Left ventricle myocardium superior (tissue), 1 donor: ENCODE results near the gene ASTN2. TPM values are rescaled to one million over a fixed set of nuclear protein-coding genes. Genes with fewer than 3 reads are reported as not detected.
"Not testable (repeated sequence)": the region's sequence is repeated elsewhere in the genome, so short reads cannot be mapped to it uniquely, and the experiment has no call there.

Experiments used
- ATAC-seq: fragments of 200-7000 bp; cut with Tn5 transposase; one replicate; pipeline ENCODE4 v1.9.1; 2020; ENCODE audit warnings: mild to moderate bottlenecking, moderate library complexity
- DNase-seq: peaks from one replicate; pipeline ENCODE4 v3.0.0-alpha.2; 2020
- intact Hi-C: fragments of 100-400 bp; cut with micrococcal nuclease; formaldehyde crosslinking; loops from one replicate; pipeline ENCODE4 v1.11.0; 2022
- total RNA-seq: library from RNA; stranded (reverse); fragmentation: NEBNext Ultra II Directional; extraction: Animal tissue kit (Norgen Biotek cat#: 25700); gene quantifications from one replicate; pipeline ENCODE4 v1.2.1, GENCODE V29; 2021
- donor health status: DM: no; HTN: yes; CAD: no; lungs with severe emphysema.

ASTN2 gene
- total RNA-seq, 1 donor from 2014 or later = 11.3 TPM

DNA sequence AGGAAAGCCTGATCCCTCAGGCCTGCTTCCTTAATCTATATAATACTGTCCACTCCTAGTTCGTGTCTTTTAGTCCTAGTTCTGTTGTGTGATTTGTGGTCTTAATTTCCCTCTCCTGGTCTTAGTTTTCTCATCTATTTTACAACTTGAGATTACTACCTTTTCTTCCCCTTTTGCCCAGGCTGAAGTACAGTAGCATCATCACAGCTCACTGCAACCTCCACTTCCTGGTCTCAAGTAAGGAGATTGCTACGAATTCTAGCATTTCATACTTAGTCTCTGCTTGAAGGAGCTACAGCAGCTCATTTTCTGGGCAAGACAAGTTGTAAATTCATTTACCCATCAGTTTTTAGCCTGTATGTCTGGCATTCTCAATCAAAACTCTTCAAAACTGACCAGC lies 722.2 kb downstream of the ASTN2 start:
- ATAC-seq (no peak), DNase-seq (no peak)
- intact Hi-C loops = no loop called here

DNA sequence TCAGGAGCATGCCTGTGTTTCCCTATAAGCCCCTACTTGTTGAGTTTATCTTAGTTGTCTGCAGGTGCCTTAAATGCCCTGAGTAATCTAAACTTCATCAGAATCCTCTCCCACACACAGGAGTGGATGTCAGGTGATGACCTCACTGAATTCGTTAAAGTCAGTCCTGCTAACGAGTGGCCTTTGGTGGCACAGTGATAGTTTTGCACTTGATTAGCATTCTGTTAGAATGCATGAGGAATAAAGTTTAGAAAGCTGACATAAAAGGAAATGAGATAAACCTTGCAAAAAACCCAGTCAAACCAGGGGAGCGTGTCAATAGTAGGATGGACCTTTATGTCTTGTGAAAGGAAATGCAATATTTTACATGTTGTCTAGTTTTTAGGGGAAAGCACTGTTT lies 723.2 kb downstream of the ASTN2 start:
- ATAC-seq = no peak
- no peak for DNase-seq
- intact Hi-C loops = no loop called here

DNA sequence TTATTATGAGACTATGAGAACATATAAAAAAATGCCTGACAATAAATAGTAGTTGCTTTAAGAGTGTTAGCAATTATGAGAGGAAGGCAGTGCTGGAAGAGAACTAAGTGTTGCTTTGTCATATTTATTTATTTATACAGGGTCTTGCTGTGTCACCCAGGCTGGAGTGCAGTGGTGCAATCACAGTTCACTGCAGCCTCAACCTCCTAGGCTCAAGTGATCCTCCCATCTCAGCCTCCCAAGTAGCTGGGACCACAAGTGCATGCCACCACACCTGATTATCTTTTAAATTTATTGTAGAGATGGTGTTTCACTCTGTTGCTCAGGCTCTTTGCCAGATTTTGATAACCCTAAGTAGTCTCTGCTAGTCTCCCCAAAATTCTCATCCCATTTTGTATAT lies 724.1 kb downstream of the ASTN2 start:
- intact Hi-C loops, DNase-seq, ATAC-seq: not testable (repeated sequence)

DNA sequence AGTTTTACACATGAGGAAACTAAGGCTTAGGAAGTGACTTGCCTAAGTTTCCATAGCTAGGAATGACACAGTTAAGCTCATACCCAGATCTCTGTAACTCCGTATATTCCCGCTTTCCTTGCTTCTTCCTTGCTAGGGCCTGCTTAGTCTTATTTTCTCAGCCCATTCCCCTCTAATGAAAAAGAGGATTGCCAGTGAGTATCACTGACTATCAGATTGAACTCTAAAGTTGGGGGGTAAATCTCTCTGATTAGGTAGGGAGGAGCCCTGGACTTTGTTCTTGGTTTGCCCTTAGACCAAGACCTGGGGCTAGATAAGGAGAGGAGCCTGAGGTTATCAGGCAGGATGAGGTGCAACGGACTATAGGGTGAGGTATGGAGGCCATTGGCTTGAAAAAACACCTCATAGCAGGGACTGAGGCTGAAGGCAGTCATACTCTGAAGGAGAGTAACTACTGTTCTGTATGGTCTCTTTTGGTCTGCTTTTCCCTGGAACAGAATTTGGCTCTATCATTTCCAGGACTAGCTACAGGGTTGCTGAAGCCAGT lies 725.3 kb downstream of the ASTN2 start:
- intact Hi-C loops = no loop called here
- DNase-seq (no peak), ATAC-seq (no peak)

DNA sequence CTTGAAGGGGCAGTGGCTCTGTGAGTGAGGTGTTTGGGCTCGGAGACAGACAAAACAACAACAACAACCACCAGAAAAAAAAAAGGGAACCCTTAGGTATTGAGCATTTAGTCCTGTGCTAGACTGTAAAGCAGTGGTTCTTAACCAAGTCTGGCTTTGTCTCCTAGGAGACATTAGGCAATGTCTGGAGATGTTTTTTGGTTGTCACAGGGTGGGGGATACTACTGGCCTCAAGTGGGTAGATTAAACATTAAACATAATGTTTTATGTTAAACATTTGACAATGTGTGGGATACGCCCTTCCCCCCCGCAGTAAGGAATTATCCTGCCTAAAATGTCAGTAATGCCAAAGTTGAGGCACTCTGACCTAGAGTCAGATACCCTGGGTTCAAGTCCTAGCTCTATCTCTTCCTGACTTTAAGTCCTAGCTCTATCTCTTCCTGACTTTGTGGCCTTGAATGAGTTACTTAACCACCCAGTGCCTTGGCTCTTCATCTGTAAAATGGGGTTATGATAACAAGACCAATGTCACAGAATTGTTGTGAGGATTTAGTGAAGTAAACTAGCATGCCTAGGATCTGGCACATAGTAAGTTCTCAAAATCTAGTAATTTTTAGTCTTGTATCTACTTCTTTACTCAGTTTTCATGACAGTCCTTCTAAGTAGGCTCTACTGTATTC lies 725.9 kb downstream of the ASTN2 start:
- DNase-seq (no peak), ATAC-seq (no peak)
- intact Hi-C loops = no loop called here

DNA sequence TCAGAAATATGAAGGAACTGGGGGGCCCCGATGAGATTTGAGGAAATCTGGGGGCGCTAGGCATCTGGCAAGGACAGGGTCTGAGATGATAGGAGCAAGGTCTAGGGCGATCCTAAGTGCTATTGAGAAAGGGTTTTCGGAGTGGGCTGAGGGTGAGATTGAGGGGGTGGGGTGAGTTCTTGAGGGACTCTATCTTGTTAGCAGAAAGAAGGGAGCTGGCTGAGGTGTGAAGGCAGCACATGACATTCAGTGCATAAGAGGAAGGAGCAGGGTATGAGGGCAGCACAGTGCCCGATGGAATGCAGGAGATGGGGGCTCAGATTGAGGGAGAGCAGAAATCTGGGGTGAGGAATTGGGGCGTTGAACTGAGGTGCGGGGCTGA lies 727.1 kb downstream of the ASTN2 start:
- DNase-seq = no peak
- intact Hi-C loops = no loop called here
- peak; percentile 4 for ATAC-seq

DNA sequence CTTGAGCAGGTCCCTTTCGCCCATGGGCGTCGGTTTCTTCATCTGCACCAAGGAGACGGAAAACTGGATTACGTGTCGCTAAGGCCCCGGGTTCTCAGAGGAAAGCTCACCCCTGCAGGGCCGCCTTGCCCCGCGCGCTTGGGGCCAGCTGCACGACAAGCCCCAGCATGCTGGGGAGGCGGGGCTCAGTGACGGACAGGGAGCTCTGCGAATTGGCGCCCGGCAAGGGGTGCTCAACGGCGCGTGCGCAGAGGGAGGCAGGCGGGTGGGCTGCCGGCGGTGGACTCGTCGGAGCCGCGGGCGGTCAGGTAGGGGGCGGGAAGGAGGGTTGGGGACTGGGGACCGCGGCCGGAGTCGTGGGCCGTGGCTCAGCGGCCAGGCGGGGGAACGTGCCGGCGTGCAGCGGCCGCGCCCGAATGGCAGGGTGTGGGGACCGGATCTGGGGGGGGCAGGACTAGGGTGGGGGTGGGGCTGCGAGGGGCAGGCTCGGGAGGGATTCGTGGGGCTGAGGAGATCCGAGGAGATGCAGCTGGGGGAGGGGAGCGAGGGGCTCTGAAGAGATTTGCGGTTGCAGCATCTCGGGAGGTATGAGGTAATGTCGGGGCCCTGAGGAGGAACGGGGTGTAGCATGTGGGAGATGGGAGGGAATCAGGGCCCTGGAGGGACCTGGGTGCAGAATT lies 727.6 kb downstream of the ASTN2 start, which contains the start of gene TRIM32:
TRIM32 (plus strand) TSS at position 232 of the 680 bp plus-strand sequence. CDS start 10,438 bp downstream, outside the sequence.
- peak; percentile 100 for ATAC-seq
- DNase-seq = peak; percentile 96
- intact Hi-C loops = no loop called here

DNA sequence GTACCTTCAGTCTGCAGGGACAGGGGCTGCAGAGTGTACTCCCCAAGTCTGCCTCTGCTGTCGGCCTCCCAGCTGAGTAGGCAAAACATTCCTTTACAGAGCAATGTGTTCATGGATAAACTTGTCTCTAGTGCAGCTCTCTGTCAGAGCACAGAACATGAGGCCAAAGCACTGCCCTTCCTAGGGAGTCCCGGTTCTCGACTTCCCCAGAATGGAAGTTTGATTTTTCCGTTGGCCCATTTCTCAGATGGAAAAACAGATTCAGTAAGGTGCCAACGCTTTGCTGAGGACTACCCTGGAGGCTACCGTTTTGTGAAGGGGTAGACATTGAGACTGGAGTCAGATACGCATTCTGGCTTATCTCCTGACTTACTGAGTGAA lies 728.2 kb downstream of the ASTN2 start:
- DNase-seq (no peak), ATAC-seq (peak; percentile 40)
- intact Hi-C loops = no loop called here

DNA sequence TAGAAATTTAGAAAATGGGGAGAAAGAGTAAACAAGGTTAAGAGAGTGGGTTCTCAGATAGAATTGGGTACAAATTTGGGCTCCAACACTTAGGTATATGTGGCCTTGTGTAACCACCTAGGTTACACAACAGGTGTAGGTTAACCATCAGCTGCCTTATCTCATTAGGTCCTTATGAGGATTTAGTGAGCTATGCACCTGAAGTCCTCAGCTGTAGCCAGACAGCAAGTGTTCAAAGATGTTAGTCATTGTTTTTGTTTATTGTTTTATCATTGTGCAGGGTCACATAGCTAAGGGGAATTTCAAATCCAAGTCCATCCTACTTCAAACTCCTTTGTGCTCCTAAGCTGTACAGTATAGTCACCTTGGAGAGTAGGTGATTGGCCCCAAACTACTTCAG lies 728.7 kb downstream of the ASTN2 start:
- ATAC-seq (no peak), DNase-seq (no peak)
- intact Hi-C loops = no loop called here

DNA sequence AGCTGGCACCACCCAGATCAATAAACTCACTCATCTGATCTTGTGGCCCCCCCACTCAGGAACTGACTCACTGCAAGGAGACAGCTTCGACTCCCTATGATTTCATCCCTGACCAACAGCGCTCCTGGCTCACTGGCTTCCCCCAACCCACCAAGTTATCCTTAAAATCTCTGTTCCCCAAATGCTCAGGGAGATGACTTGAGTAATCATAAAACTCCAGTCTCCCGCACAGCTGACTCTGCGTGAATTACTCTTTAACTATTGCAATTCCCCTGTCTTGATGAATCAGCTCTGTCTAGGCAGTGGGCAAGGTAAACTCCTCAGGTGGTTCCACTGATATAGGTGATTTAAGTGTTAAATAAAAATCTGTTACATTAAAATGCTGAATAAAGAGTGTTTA lies 729.7 kb downstream of the ASTN2 start:
- intact Hi-C loops = no loop called here
- no peak for DNase-seq
- ATAC-seq = no peak

DNA sequence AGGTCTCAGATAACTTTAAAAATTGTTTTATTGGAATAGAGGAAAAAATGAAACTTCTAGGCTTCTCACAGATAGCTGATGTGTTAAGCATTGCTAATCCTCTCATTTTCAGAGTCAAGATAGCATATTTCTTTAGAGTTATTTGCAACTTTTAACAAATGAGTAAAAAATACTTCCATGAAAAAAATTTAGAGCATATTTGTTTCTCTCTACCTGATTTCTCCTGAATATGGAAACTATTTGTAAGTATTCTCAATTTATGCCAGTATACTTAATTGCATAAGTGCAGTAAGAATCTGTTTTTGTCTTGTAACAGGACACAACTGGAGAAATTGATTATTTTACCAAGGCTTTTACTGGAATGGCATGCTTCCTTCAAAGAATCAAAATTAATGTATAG lies 731.3 kb downstream of the ASTN2 start:
- no peak for ATAC-seq
- DNase-seq = no peak
- intact Hi-C loops = no loop called here

DNA sequence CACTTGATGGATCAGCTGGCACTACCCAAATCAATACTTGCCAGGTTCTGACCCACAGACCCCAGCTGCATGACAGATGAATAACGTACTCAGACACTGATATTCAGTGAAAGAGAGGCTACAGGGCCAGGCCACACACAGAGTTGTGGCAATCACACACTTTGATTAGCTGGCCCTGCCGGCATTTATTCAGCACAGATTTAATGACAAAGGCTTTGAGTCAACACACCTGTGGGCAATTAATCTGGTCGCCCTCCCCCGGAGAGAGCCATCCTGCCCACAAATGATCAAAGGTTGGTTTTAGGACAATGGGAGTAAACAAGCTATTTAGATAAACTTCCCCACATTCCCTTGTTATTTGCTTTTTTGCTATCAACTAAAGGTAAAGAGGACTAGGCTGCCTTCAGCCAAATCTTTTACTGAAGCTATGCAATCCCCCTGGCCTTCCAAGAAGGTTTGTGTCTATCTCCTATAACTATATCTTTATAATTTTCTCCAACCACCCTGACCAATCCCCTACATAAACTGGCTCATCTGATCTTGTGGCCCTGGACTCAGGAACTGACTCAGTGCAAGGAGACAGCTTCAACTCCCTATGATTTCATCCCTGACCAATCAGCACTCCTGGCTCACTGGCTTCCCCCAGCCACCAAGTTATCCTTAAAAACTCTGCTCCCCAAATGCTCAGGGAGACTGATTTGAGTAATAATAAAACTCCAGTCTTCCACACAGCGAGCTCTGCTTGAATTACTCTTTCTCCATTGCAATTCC lies 740.5 kb downstream of the ASTN2 start:
- no peak for DNase-seq
- ATAC-seq = no peak
- intact Hi-C loops = no loop called here

DNA sequence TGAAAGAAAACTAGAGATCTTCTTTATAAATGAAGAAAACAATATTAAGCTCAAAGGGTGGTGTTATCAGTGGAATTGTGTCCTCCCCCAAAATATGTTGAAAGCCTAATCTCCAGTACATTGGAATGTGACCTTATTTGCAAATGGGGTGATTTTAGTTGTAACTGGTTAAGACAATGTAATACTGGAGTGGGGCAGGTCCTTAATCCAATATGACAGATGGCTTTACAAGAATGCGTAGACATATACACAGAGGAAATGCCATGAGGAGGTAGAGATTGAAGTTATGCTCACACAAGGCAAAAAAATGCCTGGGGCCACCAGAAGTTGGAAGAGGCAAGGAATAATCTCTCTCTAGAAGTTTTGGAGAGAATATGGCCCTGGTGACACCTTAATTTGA lies 741.5 kb downstream of the ASTN2 start:
- ATAC-seq (no peak), DNase-seq (no peak)
- intact Hi-C loops = no loop called here

DNA sequence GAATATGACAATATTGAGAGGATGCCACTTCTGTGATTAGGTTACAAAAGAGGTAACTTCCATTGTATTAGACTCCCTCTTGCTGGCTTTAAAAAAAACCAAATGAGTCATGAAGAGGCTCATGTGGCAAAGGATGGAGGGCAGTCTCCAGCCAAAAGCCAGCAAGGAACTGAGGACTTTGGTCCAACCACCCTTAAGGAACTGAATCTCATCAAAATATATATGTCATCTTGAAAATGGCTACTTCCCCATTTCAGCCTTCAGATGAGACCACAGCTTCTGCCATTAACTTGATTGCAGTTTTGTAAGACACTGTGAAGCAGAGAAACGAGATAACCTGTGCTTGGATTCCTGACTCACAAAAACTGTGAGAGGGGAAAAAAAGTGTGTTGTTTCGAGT lies 743.3 kb downstream of the ASTN2 start:
- intact Hi-C loops = no loop called here
- DNase-seq (no peak), ATAC-seq (no peak)

DNA sequence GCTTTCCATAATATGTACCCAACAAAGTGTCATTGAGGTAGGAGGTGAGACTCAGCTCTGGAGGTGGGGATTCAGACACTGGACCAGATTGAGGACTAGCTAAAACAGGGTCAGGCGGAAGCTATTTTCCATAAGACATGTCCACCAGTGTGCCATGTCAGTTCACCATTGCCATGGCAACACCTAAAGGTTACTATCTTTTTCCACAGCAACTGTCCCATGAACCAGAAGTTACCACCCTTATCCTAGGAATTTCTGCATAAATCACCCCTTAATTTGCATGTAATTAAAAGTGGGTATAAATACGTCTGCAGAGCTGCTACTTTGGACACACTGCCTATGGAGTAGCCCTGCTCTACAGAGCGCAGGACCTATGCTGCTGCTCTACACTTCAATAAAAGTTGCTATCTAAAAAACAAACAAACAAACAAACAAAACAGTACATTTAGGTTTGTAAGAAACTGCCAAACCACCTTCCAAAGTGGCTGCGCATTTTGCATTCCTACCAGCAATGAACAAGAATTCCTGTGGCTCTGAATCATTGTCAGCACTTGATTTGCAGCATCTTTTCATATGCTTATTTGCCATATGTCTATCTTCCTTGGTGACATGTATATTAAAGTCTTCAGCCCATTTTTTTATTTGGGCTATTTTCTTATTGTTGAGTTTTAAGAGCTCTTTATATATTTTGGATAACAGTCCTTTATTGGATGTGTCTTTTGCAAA lies 745.7 kb downstream of the ASTN2 start:
- no peak for ATAC-seq

DNA sequence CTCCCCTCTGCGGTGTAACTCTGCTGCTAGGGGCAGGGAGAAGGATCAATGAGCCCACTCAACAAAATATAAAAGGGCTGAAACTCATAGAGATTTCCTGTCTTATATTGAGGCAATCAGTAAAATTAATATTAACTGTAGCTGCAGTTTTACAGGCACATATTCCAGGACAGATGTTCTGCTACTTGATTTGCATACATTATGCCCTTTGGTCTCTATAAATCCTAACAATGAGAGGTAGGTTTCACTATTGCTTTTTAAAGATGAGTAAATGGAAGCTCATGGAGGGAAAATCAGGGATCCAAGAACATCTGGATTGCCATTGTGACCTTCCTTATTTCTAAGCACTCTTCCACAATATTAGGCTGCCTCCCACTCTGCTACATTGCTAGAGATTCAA lies 751.3 kb downstream of the ASTN2 start:
- no peak for ATAC-seq
- intact Hi-C loops = loop anchor here (10.0 kb wide), 1 partner anchor 1069 kb away; no protein-coding TSS in a partner anchor
- no peak for DNase-seq

More for the DNA sequence above, 745.7 kb downstream of the ASTN2 start:
- DNase-seq = no peak
- intact Hi-C loops = loop anchor here (10.0 kb wide), 1 partner anchor 1074 kb away; no protein-coding TSS in a partner anchor

DNA sequence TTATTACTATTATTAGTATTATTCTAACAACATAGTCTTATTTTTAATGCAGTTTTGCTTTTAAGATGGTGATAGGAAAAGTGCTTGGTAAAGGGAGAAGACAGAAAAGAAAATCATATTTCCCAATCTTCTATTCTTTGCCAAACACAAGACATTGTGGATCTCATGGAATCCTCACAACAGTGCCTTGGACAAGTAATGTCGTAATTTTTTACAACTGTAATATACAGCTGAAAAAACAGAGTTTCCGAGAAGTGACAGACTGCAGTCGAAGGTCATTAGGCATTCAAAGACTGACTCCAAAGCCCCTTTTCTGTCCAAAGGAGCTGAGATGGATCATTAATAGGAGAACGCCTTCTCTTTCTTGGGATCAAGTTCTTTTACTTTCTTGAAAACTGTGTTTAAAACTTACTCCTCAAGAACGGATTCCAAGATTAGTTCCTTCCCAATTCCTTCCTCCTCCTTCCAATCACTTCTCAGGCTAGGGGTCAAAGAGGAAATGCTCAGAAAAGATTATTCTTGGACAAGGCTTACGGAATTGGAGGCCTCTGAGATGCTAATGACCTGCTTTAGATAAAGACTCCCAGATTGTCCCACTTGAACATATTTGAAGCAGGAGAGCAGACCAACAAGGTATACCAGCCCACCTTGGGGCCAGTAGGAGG lies 752.1 kb downstream of the ASTN2 start:
- intact Hi-C loops = loop anchor here (10.0 kb wide), 1 partner anchor 1068 kb away; no protein-coding TSS in a partner anchor
- DNase-seq (no peak), ATAC-seq (peak; percentile 68)
